GM18870 (cell line): ENCODE data around the gene RNF150.

Source experiments
- ATAC-seq: cut with Tn5 transposase; IDR thresholded peaks from one replicate; pipeline ENCODE4 v1.9.1; 2021; ENCODE audit warnings: moderate library complexity; ENCODE audit not compliant: unreplicated experiment

RNF150 gene

DNA sequence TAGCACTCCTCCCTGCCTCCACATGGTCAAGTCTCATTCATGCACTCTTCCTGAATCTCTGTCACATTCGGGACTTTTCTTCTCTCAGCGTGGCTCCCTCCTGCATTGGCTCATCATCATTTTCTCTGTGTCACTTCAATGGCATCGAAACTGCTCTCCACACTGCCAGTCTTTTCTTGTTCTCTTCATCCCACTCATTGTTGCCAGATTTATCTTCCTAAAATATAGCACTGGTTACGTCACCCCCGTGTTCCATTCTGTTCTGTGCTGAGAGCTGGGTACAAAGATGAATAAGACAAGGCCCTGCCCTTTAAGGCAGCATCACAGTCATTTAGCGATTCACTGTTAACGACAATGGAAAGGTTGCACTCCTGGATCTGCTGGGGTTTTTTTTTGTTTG, 202.7 kb downstream of the RNF150 start:
- ATAC-seq, result no peak

DNA sequence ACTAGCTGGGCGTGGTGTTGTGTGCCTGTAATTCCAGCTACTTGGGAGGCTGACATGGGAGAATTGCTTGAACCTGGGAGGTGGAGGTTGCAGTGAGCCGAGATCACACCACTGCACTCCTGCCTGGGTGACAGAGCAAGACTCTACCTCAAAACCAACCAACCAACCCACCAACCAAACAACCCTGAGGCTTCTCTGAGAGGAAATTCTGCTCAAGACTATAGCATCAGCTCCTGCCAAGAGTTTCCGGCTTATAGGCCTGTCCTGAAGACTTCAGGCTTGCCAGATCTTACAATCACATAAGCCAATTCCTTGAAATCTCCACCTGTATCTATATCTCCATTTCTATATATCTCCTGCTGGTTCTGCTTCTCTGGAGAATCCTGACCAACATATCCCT, 203.3 kb downstream of the RNF150 start:
- ATAC-seq, result no peak

DNA sequence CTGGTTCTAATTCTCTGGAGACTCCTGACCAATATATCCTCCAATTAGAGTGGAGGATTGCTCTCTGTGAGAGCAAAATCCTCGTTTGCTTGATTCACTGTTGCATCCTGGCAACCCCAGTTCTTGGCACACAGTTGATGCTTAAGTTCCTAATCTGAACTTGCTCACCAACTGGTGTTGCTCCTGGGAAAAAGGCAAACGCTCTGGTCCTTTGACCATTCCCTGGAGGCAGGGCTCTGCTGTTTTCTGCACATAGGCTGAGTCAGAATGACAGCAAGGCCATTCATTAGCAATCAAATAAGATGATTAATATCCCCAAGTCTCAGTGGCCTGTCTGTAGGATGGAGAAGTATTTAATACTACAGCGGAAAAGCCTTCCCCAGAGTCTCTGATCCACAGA, 204.4 kb downstream of the RNF150 start:
- ATAC-seq, result no peak

DNA sequence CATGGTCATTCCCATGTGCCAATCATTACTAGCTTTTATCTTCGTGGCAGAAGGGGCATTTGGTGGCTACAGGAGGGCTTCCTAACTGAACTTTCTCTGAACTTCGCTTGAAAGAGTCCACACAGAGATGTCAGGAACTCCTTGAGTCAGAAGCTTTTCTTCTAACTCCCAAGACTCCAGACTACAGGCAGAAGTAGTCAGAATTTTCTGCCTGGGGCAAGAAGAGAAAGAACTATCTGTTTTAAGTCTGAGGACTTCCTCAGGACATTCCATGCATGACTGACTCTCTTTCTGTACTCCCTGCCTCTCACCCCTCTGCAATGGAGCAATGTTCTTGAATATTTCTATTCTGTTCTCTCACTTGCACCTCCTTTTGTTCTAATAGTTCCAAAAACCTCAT, 206.6 kb downstream of the RNF150 start:
- no peak for ATAC-seq

DNA sequence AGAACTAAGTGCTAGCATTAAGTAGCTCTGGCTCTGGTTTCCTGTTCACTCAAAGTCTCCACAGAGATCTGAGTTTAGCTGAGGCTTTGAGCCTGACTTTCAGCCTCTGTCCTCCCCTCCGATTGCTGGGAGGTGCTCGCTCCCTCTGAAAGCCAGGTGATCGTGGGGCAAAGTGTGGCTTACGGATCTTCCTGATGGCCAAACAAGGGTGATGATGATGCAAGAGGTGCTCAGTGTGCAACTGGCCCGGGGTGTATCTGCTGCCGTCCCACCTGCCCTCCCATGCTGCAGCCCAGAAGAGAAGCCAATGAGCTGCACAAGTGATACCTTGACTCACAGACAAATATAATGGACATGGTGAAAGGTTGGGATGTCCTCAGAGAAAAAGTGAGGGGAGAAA, 207.9 kb downstream of the RNF150 start:
- ATAC-seq, result no peak

DNA sequence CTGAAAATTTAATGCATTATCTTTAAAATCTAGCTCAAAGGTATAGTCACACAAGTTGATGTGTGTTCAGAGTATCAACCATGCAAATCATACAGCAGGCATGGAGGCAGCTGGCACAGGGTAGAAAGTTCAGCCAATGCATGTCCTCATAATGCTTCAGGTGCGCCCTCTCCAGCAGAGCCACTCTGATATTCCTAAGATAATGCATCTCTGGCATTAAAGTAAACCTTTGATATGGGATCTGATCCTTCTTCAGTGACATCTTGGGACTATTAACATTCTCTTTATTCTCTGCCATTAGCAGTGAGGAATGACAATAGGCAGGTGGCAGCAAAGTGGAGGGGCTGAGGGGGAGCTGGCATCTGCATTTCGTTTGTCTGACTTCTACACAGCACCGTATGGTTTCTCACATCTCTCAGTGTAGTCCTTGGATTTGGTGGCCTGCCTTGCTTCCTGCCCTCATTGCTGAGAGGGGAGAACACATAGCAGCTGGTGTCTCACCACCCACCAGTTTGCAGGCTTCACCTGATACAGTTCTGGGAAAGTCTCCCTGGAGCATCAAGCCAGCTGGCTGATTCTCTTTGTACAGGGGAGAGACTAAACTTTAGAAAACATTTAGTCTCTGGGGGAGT, 208.4 kb downstream of the RNF150 start:
- no peak for ATAC-seq

DNA sequence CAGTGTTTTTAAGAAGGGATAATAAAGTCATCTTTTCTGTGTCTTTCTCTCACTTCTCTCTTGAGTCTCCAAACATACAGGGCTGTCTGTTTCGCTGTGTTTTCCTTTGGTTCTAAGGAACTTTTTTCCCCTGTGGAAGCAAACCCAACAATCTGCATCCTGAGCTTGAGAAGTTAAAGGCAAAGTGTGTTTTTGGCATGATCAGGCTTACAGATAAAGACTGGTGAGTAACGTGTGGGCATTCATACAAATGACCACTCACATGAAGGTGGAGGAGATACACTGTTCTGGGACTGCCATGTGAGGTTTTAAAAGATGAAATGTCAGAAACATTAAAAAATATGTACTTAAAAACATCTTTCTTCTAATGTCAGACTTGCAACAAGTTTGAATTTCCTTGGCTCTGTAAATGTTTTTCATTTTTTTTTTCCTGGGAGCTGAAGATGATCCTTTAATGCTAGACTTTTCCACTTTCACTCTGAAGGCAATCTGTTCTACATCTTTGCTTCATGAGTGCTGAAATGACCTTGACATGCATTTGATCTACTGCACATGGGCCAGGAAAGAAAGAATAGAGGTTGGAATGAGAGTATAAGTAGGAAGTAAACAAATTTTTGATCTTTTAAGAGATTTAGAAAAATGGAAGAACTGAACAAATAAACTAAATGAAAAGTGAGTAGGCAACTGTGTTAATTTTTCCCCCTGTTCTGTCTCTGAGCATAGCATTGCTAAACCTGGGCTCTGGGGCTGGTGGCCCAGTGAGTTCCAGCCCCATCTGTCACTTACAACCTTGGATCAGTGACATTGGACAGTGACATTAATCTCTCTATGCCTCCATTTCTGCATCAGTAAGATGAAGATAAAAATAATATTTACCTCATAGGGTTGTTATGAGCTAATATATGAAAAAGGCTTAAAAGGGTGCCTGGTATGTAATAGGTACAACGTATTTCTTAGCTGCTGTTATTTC, 226.0 kb downstream of the RNF150 start:
- no peak for ATAC-seq

DNA sequence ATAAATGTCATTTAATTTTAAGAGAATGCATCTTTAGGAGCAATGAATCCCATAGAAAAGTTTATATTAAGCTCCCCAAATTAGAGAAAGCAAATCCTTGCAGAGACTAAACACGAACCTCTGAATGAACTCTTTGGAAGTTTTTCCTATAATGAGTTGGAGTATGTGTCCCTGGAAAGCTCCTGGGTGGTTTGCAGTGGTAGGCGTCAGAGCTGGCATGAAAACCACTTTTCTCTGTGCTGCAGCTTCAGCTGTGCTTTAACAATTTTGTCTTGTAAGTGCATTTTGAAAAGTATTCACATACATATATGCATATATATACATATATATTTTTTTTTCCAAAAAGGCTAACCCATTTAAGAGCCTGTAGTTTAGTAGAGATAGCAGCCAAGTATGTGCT, 228.4 kb downstream of the RNF150 start:
- no peak for ATAC-seq

DNA sequence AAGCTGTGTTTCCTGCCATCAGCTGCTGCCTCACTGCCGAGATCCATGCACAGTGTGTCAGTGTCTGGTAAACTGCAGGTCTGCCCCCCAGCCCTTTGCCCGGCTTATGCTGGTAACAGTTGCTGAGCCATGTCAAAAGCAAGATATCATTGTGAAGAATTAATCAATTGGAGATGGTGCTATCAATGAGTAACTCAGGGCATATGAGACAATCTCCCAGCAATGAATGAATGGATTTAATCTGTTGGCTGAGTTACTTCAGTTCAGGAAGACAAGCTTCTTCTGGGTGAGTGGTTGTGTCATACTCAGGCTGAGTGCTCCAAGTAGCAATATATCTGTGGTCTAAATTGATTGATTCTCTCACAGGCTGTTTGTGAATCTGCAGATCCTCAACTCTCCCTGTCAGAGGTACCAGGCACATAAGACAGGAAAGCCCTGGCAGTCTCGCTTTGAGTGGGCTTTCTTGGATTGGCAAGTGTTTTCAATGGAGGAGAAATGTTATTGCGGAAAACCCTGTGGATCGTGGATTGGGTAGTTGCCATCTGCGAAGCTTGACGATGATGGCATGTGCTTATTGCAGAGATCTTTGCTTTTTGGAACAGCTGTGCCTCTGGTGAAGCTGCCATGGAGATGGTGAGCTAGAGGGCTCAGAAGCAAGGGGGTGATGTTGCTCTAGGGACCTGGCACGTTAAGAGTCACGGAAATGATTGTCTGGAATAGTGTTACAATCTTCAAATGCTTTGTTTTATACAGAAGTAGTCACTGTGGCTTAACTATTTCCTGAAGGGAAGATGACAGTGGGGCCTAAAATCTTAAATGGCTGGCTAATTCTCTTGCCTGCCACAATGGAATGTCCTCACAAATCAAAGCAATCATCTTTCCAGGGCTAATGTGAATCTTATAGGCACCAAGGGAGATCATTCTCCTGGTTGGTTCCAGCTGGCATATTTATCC, 229.5 kb downstream of the RNF150 start:
- no peak for ATAC-seq

DNA sequence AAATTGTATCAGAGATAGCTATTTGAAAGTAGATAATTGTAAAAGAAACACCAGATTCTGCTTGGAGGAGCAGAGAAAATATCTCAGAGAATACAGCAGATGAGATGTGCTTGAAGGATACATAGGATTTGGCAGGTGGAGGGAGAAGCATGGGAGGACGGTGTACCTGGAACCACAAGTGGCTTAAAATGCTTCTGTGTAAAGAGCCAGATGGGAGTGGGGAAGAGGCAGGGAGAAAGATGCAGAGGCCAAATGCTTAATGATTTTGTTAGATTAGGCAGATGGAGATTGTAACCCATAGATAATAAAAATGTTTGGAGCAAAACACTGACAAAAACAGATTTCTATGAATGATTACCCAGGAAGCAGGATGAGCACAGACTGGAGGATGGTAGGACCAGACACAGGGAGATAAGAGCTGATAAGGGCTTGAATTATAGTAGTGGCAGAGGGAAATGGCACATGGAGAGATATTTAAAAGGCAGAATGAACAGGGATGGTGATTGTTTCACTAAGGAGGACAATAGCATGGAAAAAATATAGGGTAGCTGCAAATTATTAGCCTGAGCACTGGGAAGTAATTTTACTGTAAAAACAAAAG, 231.4 kb downstream of the RNF150 start:
- no peak for ATAC-seq

DNA sequence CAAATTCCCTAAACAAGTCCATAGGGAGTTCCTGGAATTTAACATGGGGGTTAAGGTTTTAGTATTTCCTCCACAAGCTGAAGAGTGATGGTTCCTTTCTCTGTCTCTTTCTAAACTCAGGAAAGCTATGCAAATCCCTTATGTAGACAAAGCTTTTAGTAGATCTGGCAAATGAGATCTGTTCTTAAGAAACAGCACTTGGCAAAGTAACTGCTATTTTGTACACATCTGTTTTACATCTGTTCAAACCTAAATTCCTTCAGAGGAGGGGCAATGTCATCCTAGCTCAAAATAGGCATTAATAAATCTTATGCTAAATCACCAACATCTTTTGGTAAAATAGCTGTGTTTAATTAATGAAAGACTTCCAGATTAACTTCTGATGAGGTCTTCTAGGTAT, 239.3 kb downstream of the RNF150 start:
- ATAC-seq, result no peak

DNA sequence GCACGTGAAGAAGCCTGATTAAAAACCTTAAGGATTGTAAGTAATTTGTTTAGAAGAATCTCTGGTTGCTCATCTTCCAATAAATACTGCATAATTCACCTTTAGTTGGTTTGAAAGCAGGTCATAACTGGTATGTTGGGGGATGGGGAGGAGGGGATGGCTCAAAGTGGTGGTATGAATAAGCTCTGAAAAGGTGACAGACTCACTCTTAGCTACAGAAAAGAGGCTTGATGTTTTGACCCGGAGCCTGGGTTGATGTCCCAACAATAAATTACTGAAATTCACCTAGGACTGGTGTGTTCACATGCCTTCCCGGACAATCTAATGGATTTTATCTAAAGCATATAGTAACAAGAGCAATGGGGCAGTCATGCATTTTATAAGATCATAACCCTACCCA, 245.2 kb downstream of the RNF150 start:
- ATAC-seq, result no peak

DNA sequence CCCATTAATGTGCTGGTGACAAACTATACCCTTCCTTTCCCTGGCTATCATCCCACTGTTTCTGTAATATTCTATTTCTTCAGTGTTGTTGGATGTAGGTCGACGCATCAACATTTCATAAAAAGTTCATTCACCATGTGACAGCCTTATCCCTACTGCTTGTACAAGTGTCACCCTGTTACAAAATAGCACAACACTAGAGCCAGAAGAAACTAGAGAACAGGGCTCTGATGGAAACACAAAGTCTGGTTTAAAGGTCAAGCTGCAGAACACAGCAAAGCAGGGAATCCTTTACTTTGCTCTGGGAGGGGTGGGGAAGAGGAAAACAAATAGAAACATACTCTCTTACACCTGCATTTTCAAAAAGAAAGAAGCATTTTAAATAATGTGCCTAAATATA, 245.8 kb downstream of the RNF150 start:
- ATAC-seq, result no peak

DNA sequence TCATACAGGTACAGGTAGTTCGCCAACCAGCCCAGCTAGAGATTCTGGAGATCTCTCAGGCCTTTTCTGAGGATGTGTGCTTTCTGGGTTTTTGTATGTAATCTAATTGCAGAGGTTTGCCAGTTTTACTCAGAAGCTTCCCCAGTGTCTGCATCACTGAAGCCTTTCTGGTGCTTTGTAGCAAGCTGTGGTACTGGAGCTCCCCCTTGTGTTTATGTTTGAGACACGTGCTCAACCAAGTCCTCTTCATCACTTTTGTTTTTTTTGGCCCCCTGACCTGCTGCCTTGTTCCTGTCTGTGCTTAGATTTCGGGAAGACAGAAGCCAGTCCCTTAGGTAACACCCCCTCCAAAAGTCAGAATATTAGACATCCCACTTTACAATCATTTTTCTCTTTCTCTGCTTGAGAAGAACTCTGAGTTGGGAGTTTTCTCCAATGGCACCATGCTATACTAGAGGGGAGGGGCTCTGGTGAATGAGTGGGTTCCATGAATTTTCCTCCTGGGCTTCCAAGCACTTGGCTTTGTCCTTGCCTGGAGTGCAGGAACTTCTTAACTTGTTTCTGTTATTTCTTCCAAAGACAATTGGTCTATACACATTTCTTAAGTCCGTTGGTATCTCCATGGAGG, 248.7 kb downstream of the RNF150 start:
- no peak for ATAC-seq

DNA sequence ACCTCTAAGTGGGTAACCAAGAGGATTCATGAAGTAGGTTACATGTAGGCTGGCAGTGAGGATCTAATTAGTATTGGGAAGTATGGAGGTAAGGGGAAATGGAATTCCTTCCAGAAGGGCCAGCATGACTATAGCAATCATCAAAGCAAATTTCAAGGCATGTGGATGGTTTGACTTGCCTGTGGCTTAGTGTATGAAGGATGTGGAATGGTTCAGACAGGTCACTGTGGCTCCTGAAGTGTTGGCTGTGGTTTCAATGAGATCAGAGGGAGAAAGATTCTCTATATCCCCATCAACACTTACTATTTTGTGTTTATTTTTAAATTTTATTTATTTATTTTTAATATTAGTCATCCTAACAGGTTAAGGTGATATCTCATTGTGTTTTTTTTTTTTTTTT, 255.5 kb downstream of the RNF150 start:
- no peak for ATAC-seq

DNA sequence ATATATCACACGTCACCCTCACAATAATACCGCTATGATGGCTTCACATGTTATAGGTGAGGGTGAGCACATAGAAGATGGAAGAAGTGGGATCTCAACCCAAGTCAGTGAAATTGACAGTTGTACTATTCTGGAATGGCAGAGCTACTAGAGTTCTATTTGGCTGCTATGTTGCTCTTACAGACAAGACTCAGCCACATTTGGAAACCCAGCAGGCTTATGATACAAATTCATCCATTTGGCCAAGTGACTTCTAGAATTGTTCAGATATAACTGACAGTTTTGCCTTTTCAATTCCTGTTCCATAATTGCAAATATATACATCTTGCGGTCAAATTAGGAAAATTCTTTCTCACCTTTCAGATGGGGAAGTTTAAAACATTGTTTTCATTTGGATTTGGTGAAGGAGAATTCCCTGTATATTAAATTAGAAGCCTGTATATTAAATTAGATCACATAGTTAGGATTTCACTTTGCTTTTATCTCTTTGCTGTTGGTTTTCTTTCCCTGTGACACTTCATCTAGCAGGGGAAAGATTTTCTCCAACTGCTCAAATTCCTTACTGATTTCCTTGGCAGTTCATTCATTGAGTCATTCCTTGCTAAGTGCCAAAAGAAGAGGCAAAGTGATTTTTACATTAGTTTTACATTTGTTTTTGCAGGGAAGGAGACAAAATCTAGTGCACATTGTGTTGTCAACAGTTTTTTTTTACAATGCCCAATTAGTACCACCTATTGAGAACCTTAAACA, 256.5 kb downstream of the RNF150 start:
- ATAC-seq, result no peak

DNA sequence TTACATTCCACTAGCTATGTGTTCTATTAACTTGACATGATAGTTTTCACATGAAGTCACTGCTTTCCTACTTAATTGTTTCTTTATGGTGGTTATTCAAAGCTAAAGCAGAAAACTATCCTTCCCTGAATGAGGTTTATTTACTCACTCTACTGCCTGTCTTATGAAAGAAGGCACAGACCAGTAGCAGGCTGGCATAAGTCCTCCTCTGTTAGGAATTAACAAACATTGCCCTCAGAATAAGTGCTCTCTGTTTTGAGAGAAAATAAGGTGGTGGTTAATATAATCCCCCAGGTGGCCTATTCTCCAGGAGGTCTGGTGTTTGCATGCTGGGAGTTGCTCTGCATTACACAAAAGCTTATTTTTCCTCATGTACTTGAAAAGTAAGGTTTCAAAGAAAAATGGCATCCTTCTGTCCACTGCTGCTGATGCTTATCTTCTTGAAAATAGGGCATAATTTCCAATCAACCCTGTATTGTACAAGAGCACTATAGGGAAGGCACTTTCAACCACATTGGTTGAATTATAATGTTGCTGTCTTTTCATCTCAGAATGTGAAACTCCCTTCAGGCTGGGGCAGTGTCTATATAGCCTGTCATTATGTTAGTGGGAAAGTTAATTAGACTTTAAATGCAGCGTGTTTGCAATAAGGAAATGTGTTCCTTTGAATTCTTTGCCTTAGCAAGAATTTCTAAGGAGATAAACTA, 257.4 kb downstream of the RNF150 start:
- ATAC-seq, result no peak

DNA sequence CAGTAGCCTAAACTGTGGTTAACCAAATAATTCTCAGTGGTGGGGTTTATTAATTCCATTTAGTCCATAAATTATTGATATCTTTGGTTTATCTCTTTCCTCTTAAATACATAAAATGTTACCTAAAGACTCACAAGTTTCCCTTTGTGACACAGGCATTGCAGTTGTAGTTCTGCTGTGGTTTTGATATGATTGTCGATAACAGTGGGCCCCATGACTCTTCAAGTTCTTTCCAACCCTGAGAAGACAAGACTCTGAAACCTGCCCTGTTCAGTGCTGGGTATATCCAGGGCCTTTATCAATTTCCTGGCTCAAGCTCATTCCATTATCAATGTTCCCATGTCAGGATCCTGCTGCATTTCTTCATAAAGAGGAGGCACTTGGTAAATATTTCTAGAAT, 259.2 kb downstream of the RNF150 start:
- ATAC-seq, result no peak

DNA sequence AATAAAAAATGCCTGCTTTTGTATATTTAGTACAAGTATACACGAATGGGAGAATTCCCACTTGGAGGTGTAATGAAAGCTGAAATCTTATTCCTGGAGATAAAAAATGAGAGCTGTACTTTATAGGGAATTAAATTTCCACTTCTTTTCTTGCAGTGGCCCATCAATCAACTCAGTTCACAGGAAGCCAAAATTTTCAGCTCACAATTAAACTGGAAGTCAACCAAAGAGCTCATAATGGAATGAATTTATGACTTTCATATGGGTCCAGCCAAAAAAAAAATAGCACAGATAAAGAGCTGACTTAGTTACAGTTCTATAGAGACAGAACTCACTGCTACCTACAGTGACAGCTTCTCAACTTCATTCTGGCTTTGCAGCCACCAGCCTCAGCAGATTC, 261.9 kb downstream of the RNF150 start:
- no peak for ATAC-seq
